BE2C (cell line): ENCODE measurements around the gene JARID2.

Experiments
- DNase-seq: peaks from one replicate; pipeline ENCODE4 v3.0.0-alpha.2; 2020
- H3K27me3 ChIP-seq: fragments of 250-450 bp; sonication (Bioruptor Pico); 2 replicates; pipeline ENCODE4 v1.5.1; 2020; ENCODE audit warnings: mild to moderate bottlenecking
- H3K36me3 ChIP-seq: fragments of 250-450 bp; sonication (Bioruptor Pico); 2 replicates; pipeline ENCODE4 v1.5.1; 2020; ENCODE audit warnings: mild to moderate bottlenecking
- H3K4me1 ChIP-seq: fragments of 250-450 bp; sonication (Bioruptor Pico); 2 replicates; pipeline ENCODE4 v1.5.1; 2020
- H3K4me3 ChIP-seq: 2 replicates; pipeline ENCODE4 v1.5.1; 2011; ENCODE audit warnings: low read depth, low read length
- H3K9me3 ChIP-seq: fragments of 250-450 bp; sonication (Bioruptor Pico); 2 replicates; pipeline ENCODE4 v1.5.1; 2020
- CTCF ChIP-seq: IDR thresholded peaks from 2 replicates; pipeline ENCODE4 v1.5.1; 2012; ENCODE audit warnings: mild to moderate bottlenecking, low read depth, low read length

The JARID2 gene

GRCh38 chr6:15387118-15387517 lies 141.2 kb downstream of the JARID2 start:
- H3K9me3 ChIP-seq = no peaks in the 10 kb centered on the region
- DNase-seq = no peak
- no peaks in the 10 kb centered on the region for H3K27me3 ChIP-seq
- no peaks in the 10 kb centered on the region for H3K36me3 ChIP-seq
- peaks cover 49% of the 10 kb centered on the region for H3K4me1 ChIP-seq
- no peak for TF ChIP-seq CTCF
- H3K4me3 ChIP-seq = no peak overlapping the region

GRCh38 chr6:15389084-15389764 lies 143.4 kb downstream of the JARID2 start:
- no peaks in the 10 kb centered on the region for H3K27me3 ChIP-seq
- no peak overlapping the region for H3K4me3 ChIP-seq
- H3K36me3 ChIP-seq = no peaks in the 10 kb centered on the region
- DNase-seq = no peak
- no peaks in the 10 kb centered on the region for H3K9me3 ChIP-seq
- no peak for TF ChIP-seq CTCF
- peaks cover 46% of the 10 kb centered on the region for H3K4me1 ChIP-seq

GRCh38 chr6:15389765-15390723 lies 144.2 kb downstream of the JARID2 start:
- H3K36me3 ChIP-seq = no peaks in the 10 kb centered on the region
- peak; percentile 68 for DNase-seq
- peaks cover 43% of the 10 kb centered on the region for H3K4me1 ChIP-seq
- no peaks in the 10 kb centered on the region for H3K27me3 ChIP-seq
- TF ChIP-seq CTCF = peak; percentile 89
- no peak overlapping the region for H3K4me3 ChIP-seq
- no peaks in the 10 kb centered on the region for H3K9me3 ChIP-seq

GRCh38 chr6:15391500-15391899 lies 145.6 kb downstream of the JARID2 start:
- Histone ChIP-seq H3K4me3 (no peak overlapping the region), H3K4me1 (peaks cover 39% of the 10 kb centered on the region), H3K9me3 (no peaks in the 10 kb centered on the region), H3K36me3 (no peaks in the 10 kb centered on the region), H3K27me3 (no peaks in the 10 kb centered on the region)
- DNase-seq = no peak
- no peak for TF ChIP-seq CTCF

GRCh38 chr6:15392182-15392581 lies 146.3 kb downstream of the JARID2 start:
- H3K4me1 ChIP-seq = peaks cover 34% of the 10 kb centered on the region
- DNase-seq = no peak

More at GRCh38 chr6:15392182-15392581, 146.3 kb downstream of the JARID2 start:
- Histone ChIP-seq H3K9me3 (no peaks in the 10 kb centered on the region), H3K36me3 (no peaks in the 10 kb centered on the region), H3K4me3 (no peak overlapping the region), H3K27me3 (no peaks in the 10 kb centered on the region)
- TF ChIP-seq CTCF = no peak
